Measurements from ENCODE around the gene SLC39A2. TPM values are rescaled to one million over a fixed set of nuclear protein-coding genes. Genes with fewer than 3 reads are reported as not detected.

SLC39A2 gene
- total and polyA plus RNA-seq, 2 experiments from 2014 or later, result not detected

GRCh38 chr14:21038441-21039422 is 39.6 kb downstream of the SLC39A2 start:
- no peaks in the 10 kb centered on the region; the same call in 2 of the 3 replicates for H3K36me3 Mint-ChIP-seq (ENCODE audit: low read depth)
- no peaks in the 10 kb centered on the region for H3K27me3 ChIP-seq (ENCODE audit: insufficient read depth)
- H3F3A ChIP-seq (replicated peaks; ENCODE audit: low read depth), result no peaks in the 10 kb centered on the region
- H3K27ac ChIP-seq (ENCODE audit: low read depth), result no peak overlapping the region
- H3K27me3 Mint-ChIP-seq (ENCODE audit: insufficient read depth, low read depth, poor library complexity), result peaks cover 16% of the 10 kb centered on the region
- no peaks in the 10 kb centered on the region; the same call in 2 of the 3 replicates for H3K9me3 Mint-ChIP-seq
- no peaks in the 10 kb centered on the region for H3K36me3 ChIP-seq (ENCODE audit: insufficient read depth)
- H3K4me2 ChIP-seq, result peak overlapping the region; percentile 44
- H3K27ac Mint-ChIP-seq, result peak overlapping the region; percentile 33; the same call in 1 of the 2 replicates
- peaks cover 26% of the 10 kb centered on the region for H3K4me1 Mint-ChIP-seq
- no peaks in the 10 kb centered on the region for H3K9me2 ChIP-seq (ENCODE audit: insufficient read depth)
- DNase-seq (ENCODE audit: low spot score) (peak; percentile 80), ATAC-seq (peak; percentile 95)
- H2AFZ ChIP-seq, result peak overlapping the region; percentile 33; the same call in 1 of the 2 replicates
- peaks cover 10% of the 10 kb centered on the region for H3K4me1 ChIP-seq (ENCODE audit: insufficient read depth)
- H3K4me3 Mint-ChIP-seq, result 0 out of 3 replicates have a peak overlapping the region, but pooled peaks have one; percentile 33
- H3K79me2 ChIP-seq (replicated peaks; ENCODE audit: insufficient read depth), result no peaks in the 10 kb centered on the region
- peak overlapping the region; percentile 12; the same call in 1 of the 2 replicates for H3K4me3 ChIP-seq
- no peaks in the 10 kb centered on the region for H4K20me1 ChIP-seq (replicated peaks; ENCODE audit: insufficient read depth)
- no peak for TF ChIP-seq JUNB (IDR thresholded peaks at IDR 0.05; ENCODE audit: unreplicated experiment)
- no peak for TF ChIP-seq CREB1 (CRISPR knock-in tag; IDR thresholded peaks at IDR 0.05; ENCODE audit: low read depth)
- TF ChIP-seq ZNF331 (CRISPR knock-in tag; IDR thresholded peaks at IDR 0.05; ENCODE audit: low read depth), result no peak
- no peak for TF ChIP-seq NANOG (IDR thresholded peaks at IDR 0.05; ENCODE audit: borderline replicate concordance)
- TF ChIP-seq EZH2phosphoT487 (IDR thresholded peaks at IDR 0.05; ENCODE audit: unreplicated experiment), result no peak
- no peak for TF ChIP-seq EZH2 (IDR thresholded peaks at IDR 0.05; ENCODE audit: low read depth, unreplicated experiment)
- no peak for TF ChIP-seq STAT1 (IDR thresholded peaks at IDR 0.05; ENCODE audit: unreplicated experiment)
- 0 out of 2 replicates have a peak, but pooled peaks have one; percentile 3 for TF ChIP-seq ZNF462 (CRISPR knock-in tag; IDR thresholded peaks at IDR 0.05)
- TF ChIP-seq REST (IDR thresholded peaks at IDR 0.05; ENCODE audit: unreplicated experiment), result no peak
- peak in 1 of 2 experiments; percentile 20; a peak in 2 of 4 replicates for TF ChIP-seq CTCF (conservative IDR thresholded peaks at IDR 0.05; ENCODE audit: low read depth in 2 of 2)
- TF ChIP-seq POLR2AphosphoS5 (IDR thresholded peaks at IDR 0.05; ENCODE audit: low read depth), result no peak
- no peak for TF ChIP-seq ETS1 (IDR thresholded peaks at IDR 0.05)
